PC-9 (cell line): ENCODE measurements around the gene DEFB124. TPM values are rescaled to one million over a fixed set of nuclear protein-coding genes. Genes with fewer than 3 reads are reported as not detected.
"Not testable (repeated sequence)": the region's sequence is repeated elsewhere in the genome, so short reads cannot be mapped to it uniquely, and the experiment has no call there.

Experiments
- BruUV-seq: library from RNA; stranded (reverse); fragments of 400-500 nt; replicated peaks from 2 replicates; lab custom pipeline; 2021; lab: Mats Ljungman, UMichigan
- CTCF ChIA-PET: fragments of 300-600 bp; sonication (Branson Sonifier 250); formaldehyde crosslinking; loops from one replicate; lab custom pipeline; 2022; ENCODE audit warnings: antibody characterized with exemption; lab: Charles Lee
- POLR2A ChIA-PET: fragments of 300-600 bp; sonication (Branson Sonifier 250); formaldehyde crosslinking; loops from one replicate; lab custom pipeline; 2022; ENCODE audit warnings: antibody characterized with exemption; ENCODE audit not compliant: unreplicated experiment; lab: Charles Lee
- DNase-seq, 2 experiments: peaks; one replicate each; pipeline versions ENCODE4 v3.0.0 to v3.0.0-alpha.2; 2015 to 2022; ENCODE audit warnings: mixed read lengths in 1 of 2
- H2AFZ ChIP-seq: fragments of 200-600 bp; sonication (generic); 2 replicates; pipeline ENCODE4 v1.8.1; 2017; ENCODE audit warnings: antibody characterized with exemption
- H3F3A ChIP-seq: fragments of 200-600 bp; sonication (generic); 2 replicates; pipeline ENCODE4 v1.8.1; 2017; ENCODE audit warnings: antibody characterized with exemption, mild to moderate bottlenecking, low read depth; ENCODE audit not compliant: insufficient read depth
- H3K27ac ChIP-seq: fragments of 200-600 bp; sonication (generic); 2 replicates; pipeline ENCODE4 v1.6.1; 2016; ENCODE audit warnings: mixed run types
- H3K27me3 ChIP-seq: fragments of 200-600 bp; sonication (generic); 2 replicates; pipeline ENCODE4 v1.6.1; 2016; ENCODE audit warnings: low read depth, mixed run types; ENCODE audit not compliant: insufficient read depth
- H3K36me3 ChIP-seq: fragments of 200-600 bp; sonication (generic); 2 replicates; pipeline ENCODE4 v1.6.1; 2016; ENCODE audit warnings: low read depth, mixed run types
- H3K4me1 ChIP-seq: fragments of 200-600 bp; sonication (generic); replicated peaks from 2 replicates; pipeline ENCODE4 v1.6.1; 2016; ENCODE audit warnings: mixed run types; ENCODE audit not compliant: insufficient read depth
- H3K4me2 ChIP-seq: fragments of 200-600 bp; sonication (generic); 2 replicates; pipeline ENCODE4 v1.6.1; 2017; ENCODE audit warnings: mixed run types
- H3K4me3 ChIP-seq: fragments of 200-600 bp; sonication (generic); 2 replicates; pipeline ENCODE4 v1.6.1; 2016; ENCODE audit warnings: mixed run types
- H3K79me2 ChIP-seq: fragments of 200-600 bp; sonication (generic); 2 replicates; pipeline ENCODE4 v1.6.1; 2017; ENCODE audit warnings: low read depth, mixed run types
- H3K9me2 ChIP-seq: fragments of 200-600 bp; sonication (generic); 2 replicates; pipeline ENCODE4 v1.8.1; 2017; ENCODE audit warnings: mild to moderate bottlenecking; ENCODE audit not compliant: insufficient read depth
- H3K9me3 ChIP-seq: fragments of 200-600 bp; sonication (generic); 2 replicates; pipeline ENCODE4 v1.8.1; 2016; ENCODE audit warnings: low read depth; ENCODE audit not compliant: insufficient read depth
- H4K20me1 ChIP-seq: fragments of 200-600 bp; sonication (generic); 2 replicates; pipeline ENCODE4 v1.8.1; 2017; ENCODE audit not compliant: insufficient read depth
- EZH2 ChIP-seq: fragments of 200-600 bp; sonication (generic); IDR thresholded peaks from 2 replicates; pipeline ENCODE4 v1.8.0; 2017; ENCODE audit warnings: antibody characterized with exemption, low read depth
- intact Hi-C: fragments of 100-400 bp; cut with micrococcal nuclease; formaldehyde crosslinking; loops from one replicate; pipeline ENCODE4 v1.10.0; 2022; ENCODE audit not compliant: unreplicated experiment
- total RNA-seq: library from RNA; stranded (reverse); gene quantifications from 2 replicates; pipeline ENCODE4 v1.2.3, GENCODE V29; 2021
- TF ChIP-seq, protein P1 (sequence below): fragments of 200-600 bp; sonication (generic); conservative IDR thresholded peaks from 2 replicates; pipeline ENCODE4 v1.6.1; 2017; ENCODE audit warnings: mixed run types, antibody characterized with exemption, mild to moderate bottlenecking, moderate library complexity

The DEFB124 gene
- total RNA-seq, 1 experiment from 2014 or later = not detected

DNA sequence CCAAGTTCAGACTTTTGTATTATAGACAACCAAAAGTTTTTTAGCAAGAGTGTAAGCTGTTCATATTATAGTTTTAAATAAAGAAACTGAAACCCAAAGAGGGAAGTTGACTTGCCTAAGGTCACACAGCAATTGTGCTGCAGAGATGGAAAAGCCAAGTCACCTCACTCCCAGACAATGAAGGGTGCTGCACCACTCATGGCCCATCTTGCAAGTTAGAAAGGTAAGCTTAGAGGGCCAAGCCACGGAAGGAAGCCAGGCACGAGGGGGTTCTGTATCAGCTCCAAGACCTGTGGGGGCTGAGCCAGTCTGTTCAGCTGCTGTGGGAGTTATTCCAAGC lies 860 bp downstream of the DEFB124 start:
- ChIA-PET CTCF (no interaction called here), POLR2A (no interaction called here)
- Histone ChIP-seq H4K20me1 (no peaks in the 10 kb centered on the region), H3F3A (peaks cover 5% of the 10 kb centered on the region; the same call in 1 of the 2 replicates), H3K9me3 (no peaks in the 10 kb centered on the region), H3K27ac (no peak overlapping the region), H3K4me1 (peaks cover 8% of the 10 kb centered on the region; the same call in 1 of the 2 replicates), H3K4me3 (no peak overlapping the region), H3K4me2 (0 out of 2 replicates have a peak overlapping the region, but pooled peaks have one; percentile 30), H2AFZ (no peak overlapping the region), H3K27me3 (peaks cover 23% of the 10 kb centered on the region), H3K79me2 (no peaks in the 10 kb centered on the region), H3K36me3 (no peaks in the 10 kb centered on the region), H3K9me2 (no peaks in the 10 kb centered on the region)
- TF ChIP-seq, protein P1, sequence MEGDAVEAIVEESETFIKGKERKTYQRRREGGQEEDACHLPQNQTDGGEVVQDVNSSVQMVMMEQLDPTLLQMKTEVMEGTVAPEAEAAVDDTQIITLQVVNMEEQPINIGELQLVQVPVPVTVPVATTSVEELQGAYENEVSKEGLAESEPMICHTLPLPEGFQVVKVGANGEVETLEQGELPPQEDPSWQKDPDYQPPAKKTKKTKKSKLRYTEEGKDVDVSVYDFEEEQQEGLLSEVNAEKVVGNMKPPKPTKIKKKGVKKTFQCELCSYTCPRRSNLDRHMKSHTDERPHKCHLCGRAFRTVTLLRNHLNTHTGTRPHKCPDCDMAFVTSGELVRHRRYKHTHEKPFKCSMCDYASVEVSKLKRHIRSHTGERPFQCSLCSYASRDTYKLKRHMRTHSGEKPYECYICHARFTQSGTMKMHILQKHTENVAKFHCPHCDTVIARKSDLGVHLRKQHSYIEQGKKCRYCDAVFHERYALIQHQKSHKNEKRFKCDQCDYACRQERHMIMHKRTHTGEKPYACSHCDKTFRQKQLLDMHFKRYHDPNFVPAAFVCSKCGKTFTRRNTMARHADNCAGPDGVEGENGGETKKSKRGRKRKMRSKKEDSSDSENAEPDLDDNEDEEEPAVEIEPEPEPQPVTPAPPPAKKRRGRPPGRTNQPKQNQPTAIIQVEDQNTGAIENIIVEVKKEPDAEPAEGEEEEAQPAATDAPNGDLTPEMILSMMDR = no peak
- TF ChIP-seq EZH2 = no peak
- DNase-seq = no peak
- intact Hi-C loops = no loop called here
- no TSS peak for BruUV-seq

DNA sequence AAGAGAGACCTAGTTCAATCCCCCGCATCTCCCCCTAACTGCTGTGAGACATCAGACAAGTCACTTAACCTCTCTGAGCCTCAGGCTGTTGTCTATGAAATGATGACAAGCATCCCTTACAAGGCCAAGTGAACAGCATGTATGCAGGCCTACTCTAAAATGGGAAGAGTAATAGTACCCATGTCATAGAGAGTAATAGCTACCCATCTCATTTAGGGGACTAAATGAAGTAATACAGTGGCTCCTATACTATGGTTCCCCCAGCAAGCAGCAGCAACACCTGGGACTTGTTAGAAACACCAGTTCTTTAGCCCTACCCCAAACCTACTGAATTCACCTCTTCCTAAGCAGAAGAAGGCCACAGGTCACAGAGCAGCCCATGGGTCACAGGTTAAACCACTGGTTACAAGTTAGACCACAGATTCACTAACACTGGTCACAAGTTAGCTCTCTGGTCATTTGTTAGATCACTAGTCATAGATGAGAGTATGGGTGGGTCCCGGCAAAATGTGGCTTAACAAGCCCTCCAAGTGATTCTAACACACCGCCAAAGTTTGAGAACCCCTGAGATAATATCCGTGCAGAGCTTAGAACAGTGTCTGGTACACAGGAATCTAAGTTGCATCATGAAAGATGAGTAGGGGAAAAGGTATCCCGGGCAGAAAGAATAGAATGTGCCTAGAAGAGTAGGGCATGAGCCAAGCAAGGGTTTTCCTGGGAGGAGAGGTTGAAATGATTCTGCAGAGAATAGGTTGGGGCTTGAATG lies 1.4 kb downstream of the DEFB124 start:
- Histone ChIP-seq H3K4me1 (peaks cover 8% of the 10 kb centered on the region; the same call in 1 of the 2 replicates), H3K9me3 (no peaks in the 10 kb centered on the region), H3K4me2 (peak overlapping the region; percentile 30; the same call in 1 of the 2 replicates), H3F3A (peaks cover 5% of the 10 kb centered on the region; the same call in 1 of the 2 replicates), H3K36me3 (no peaks in the 10 kb centered on the region), H2AFZ (no peak overlapping the region), H3K4me3 (no peak overlapping the region), H3K79me2 (no peaks in the 10 kb centered on the region), H3K27ac (no peak overlapping the region), H3K27me3 (peaks cover 23% of the 10 kb centered on the region), H4K20me1 (no peaks in the 10 kb centered on the region), H3K9me2 (no peaks in the 10 kb centered on the region)
- BruUV-seq = no TSS peak
- ChIA-PET POLR2A (interaction anchor here (0.6 kb wide), 1 partner anchor 10 kb away, joined by 5 read pairs; no protein-coding TSS in a partner anchor), CTCF (no interaction called here)
- TF ChIP-seq, protein P1 = no peak
- TF ChIP-seq EZH2 = no peak
- no peak for DNase-seq
- intact Hi-C loops = no loop called here

DNA sequence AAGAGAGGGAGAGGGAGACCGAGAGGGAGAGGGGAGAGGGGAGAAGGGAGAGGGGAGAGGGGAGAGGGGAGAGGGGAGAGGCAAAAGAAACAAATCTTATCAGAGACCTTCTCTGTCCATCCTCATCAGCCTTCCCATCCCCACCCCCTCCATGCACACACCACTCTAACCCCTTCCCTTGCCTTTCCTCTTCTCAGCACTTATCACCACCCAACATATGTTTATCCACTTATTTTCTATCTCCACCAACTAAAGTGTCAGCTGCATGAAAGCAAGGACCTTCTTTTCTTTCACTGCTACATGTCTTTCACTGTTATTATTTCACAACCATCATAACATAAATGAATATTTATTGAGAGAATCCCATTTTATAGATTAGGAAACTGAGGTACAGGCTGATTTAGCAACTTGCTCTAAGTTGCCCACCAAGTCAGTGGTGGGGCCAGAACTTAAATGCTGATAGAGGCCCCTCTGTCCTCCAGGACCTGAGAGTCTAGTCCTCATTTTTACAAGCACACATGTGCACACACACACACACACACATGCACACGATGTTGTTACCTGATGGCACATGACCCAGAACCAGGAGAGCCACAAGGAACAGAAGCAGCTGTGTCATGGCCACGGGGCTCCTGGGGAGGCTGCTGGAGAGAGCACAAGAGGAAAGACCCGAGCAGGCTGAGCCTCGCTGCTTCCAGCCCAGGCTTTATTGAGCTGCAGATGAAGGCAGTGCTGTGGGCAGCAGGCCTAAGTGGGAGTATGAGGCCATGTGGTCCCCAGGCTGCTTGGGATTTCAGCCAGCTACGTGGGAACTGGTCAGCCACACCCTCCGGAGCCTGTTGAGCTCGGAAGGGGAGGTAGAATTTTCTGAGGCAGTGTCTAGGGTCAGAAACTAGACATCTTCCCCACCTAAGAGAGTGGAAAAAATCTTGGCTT lies 2.3 kb downstream of the DEFB124 start:
- ChIA-PET CTCF (no interaction called here), POLR2A (interaction anchor here (0.6 kb wide), 1 partner anchor 9 kb away, joined by 7 read pairs; no protein-coding TSS in a partner anchor)
- Histone ChIP-seq H4K20me1 (no peaks in the 10 kb centered on the region), H3K4me1 (peaks cover 8% of the 10 kb centered on the region; the same call in 1 of the 2 replicates), H3K9me2 (no peaks in the 10 kb centered on the region), H3K4me3 (no peak overlapping the region), H3K9me3 (no peaks in the 10 kb centered on the region), H3K27me3 (peaks cover 19% of the 10 kb centered on the region), H3K36me3 (no peaks in the 10 kb centered on the region), H3K79me2 (no peaks in the 10 kb centered on the region), H3K27ac (no peak overlapping the region), H3K4me2 (no peak overlapping the region), H2AFZ (no peak overlapping the region), H3F3A (peaks cover 5% of the 10 kb centered on the region; the same call in 1 of the 2 replicates)
- TF ChIP-seq, protein P1 = no peak
- TF ChIP-seq EZH2 = no peak
- no peak for DNase-seq
- intact Hi-C loops = no loop called here
- no TSS peak for BruUV-seq

DNA sequence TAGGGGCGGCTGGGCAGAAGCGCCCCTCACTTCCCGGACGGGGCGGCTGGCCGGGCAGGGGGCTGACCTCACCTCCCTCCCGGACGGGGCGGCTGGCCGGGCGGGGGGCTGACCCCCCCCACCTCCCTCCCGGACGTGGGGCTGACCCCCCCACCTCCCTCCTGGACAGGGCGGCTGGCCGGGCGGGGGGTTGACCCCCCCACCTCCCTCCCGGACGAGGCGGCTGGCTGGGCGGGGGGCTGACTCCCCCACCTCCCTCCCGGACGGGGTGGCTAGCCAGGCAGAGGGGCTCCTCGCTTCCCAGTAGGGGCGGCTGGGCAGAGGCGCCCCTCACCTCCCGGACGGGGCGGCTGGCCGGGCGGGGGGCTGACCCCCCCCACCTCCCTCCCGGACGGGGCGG lies 4.0 kb downstream of the DEFB124 start:
- H3K27ac ChIP-seq, H3K27me3 ChIP-seq, BruUV-seq, H3K79me2 ChIP-seq, intact Hi-C loops, H4K20me1 ChIP-seq, H3K4me2 ChIP-seq, H3K36me3 ChIP-seq, H3K9me2 ChIP-seq, POLR2A ChIA-PET, CTCF ChIA-PET, H3K4me3 ChIP-seq, H3F3A ChIP-seq, H3K9me3 ChIP-seq, H3K4me1 ChIP-seq, H2AFZ ChIP-seq, DNase-seq: not testable (repeated sequence)
